K562 (cell line): ENCODE results near the gene ZNF792. TPM values are rescaled to one million over a fixed set of nuclear protein-coding genes. Genes with fewer than 3 reads are reported as not detected.

ENCODE experiments used
- CBFB ChIP-seq: sonication (generic); formaldehyde crosslinking; IDR thresholded peaks from 2 replicates; pipeline ENCODE4 v1.4.0; 2020; ENCODE audit warnings: mild to moderate bottlenecking, missing genetic modification reagents
- HEY1 ChIP-seq: fragments of 250-450 bp; sonication (Bioruptor Pico); IDR thresholded peaks from 2 replicates; pipeline ENCODE4 v1.5.0; 2020; ENCODE audit warnings: mild to moderate bottlenecking, moderate library complexity, borderline replicate concordance
- SLC30A9 ChIP-seq: fragments of 250-450 bp; sonication (Bioruptor Pico); IDR thresholded peaks from 2 replicates; pipeline ENCODE4 v1.8.0; 2022; ENCODE audit warnings: mild to moderate bottlenecking, moderate library complexity
- SRSF9 ChIP-seq: fragments of 200-400 bp; formaldehyde crosslinking; IDR thresholded peaks from 2 replicates; pipeline ENCODE4 v1.6.1; 2017; ENCODE audit warnings: low read depth, low read length, borderline replicate concordance
- TAF1 ChIP-seq: IDR thresholded peaks from 2 replicates; pipeline ENCODE4 v1.6.1; 2011; ENCODE audit warnings: mild to moderate bottlenecking, low read length, moderate library complexity; ENCODE audit not compliant: insufficient read depth, control insufficient read depth, severe bottlenecking; ENCODE audit errors: extremely low read depth
- WHSC1 ChIP-seq: IDR thresholded peaks from one replicate; pipeline ENCODE4 v1.6.1; 2012; ENCODE audit warnings: low read length, control low read depth, inconsistent platforms
- ZBTB40 ChIP-seq, 2 experiments: fragments of 450-650 bp in 1 of 2; sonication (generic) in 1 of 2; formaldehyde crosslinking in 1 of 2; IDR thresholded peaks; 2 replicates each; pipeline versions ENCODE4 v1.7.1 to v1.9.0; 2016 to 2022; ENCODE audit warnings: inconsistent platforms in 1 of 2, mild to moderate bottlenecking in 1 of 2, missing genetic modification reagents in 1 of 2
- ZFPM2 ChIP-seq: fragments of 250-450 bp; sonication (Bioruptor Pico); IDR thresholded peaks from 2 replicates; pipeline ENCODE4 v1.5.1; 2022; ENCODE audit warnings: mild to moderate bottlenecking
- ZNF184 ChIP-seq: sonication (generic); formaldehyde crosslinking; IDR thresholded peaks from 2 replicates; pipeline ENCODE4 v1.5.0; 2020; ENCODE audit warnings: missing genetic modification reagents
- ZNF212 ChIP-seq: fragments of 450-650 bp; formaldehyde crosslinking; IDR thresholded peaks from 2 replicates; pipeline ENCODE4 v1.4.0; 2020; ENCODE audit warnings: mild to moderate bottlenecking
- ZNF586 ChIP-seq: fragments of 450-650 bp; formaldehyde crosslinking; conservative IDR thresholded peaks from 2 replicates; pipeline ENCODE4 v1.4.0; 2020; ENCODE audit warnings: mild to moderate bottlenecking, moderate library complexity
- polyA plus RNA-seq, 8 experiments: library from polyadenylated mRNA; depleted of rRNA in 4 of 8; stranded (reverse) in 5 of 8; unstranded in 3 of 8; fragments of >200 nt; fragmentation: Nextera tagmentation in 2 of 8; fragmentation: Illumina TruSeq in 1 of 8; extraction: Ambion mirVana in 2 of 8; extraction: Trizol in 1 of 8; gene quantifications; 2 replicates each; pipeline versions ENCODE4 v1.2.1 to v1.2.3, GENCODE V29; 2011 to 2014; ENCODE audit warnings: inconsistent platforms in 1 of 8, missing spikeins in 1 of 8
- total RNA-seq, 7 experiments: library from RNA; depleted of rRNA in 6 of 7; stranded (reverse); fragments of >200 nt in 6 of 7; fragmentation: Illumina TruSeq in 2 of 7; extraction: Trizol in 2 of 7; gene quantifications; 2 replicates each; pipeline versions ENCODE4 v1.2.1 to v1.2.3, GENCODE V29; 2011 to 2021; ENCODE audit warnings: low replicate concordance in 1 of 7
- TF ChIP-seq, protein P1 (sequence below): IDR thresholded peaks from 2 replicates; pipeline ENCODE4 v1.6.1; 2011; ENCODE audit warnings: borderline replicate concordance, low read depth, mild to moderate bottlenecking, moderate library complexity, low read length; ENCODE audit not compliant: insufficient read depth, poor library complexity, severe bottlenecking
- TF ChIP-seq, protein P2 (sequence below): fragments of 200-400 bp; formaldehyde crosslinking; IDR thresholded peaks from 2 replicates; pipeline ENCODE4 v1.6.1; 2017; ENCODE audit warnings: mild to moderate bottlenecking, low read depth, low read length, moderate library complexity

The ZNF792 gene
- total and polyA plus RNA-seq, 9 of the 15 experiments (the other 6 are each of a cell fraction or from before 2014, with no cell fraction given), result 3.3 to 16.5 (median 10.4) TPM

- TF ChIP-seq ZBTB40 (IDR thresholded peaks at IDR 0.05) (peak; percentile 80), ZBTB40 (CRISPR knock-in tag; IDR thresholded peaks at IDR 0.05) (no peak), SLC30A9 (CRISPR knock-in tag) (no peak), TAF1 (peak; percentile 82), HEY1 (no peak), WHSC1 (no peak), ZNF184 (CRISPR knock-in tag) (no peak), ZFPM2 (no peak), SRSF9 (no peak), ZNF212 (CRISPR knock-in tag) (no peak), CBFB (no peak), ZNF586 (CRISPR knock-in tag) (no peak)
- TF ChIP-seq, protein P1, sequence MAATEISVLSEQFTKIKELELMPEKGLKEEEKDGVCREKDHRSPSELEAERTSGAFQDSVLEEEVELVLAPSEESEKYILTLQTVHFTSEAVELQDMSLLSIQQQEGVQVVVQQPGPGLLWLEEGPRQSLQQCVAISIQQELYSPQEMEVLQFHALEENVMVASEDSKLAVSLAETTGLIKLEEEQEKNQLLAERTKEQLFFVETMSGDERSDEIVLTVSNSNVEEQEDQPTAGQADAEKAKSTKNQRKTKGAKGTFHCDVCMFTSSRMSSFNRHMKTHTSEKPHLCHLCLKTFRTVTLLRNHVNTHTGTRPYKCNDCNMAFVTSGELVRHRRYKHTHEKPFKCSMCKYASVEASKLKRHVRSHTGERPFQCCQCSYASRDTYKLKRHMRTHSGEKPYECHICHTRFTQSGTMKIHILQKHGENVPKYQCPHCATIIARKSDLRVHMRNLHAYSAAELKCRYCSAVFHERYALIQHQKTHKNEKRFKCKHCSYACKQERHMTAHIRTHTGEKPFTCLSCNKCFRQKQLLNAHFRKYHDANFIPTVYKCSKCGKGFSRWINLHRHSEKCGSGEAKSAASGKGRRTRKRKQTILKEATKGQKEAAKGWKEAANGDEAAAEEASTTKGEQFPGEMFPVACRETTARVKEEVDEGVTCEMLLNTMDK, result no peak
- TF ChIP-seq, protein P2, sequence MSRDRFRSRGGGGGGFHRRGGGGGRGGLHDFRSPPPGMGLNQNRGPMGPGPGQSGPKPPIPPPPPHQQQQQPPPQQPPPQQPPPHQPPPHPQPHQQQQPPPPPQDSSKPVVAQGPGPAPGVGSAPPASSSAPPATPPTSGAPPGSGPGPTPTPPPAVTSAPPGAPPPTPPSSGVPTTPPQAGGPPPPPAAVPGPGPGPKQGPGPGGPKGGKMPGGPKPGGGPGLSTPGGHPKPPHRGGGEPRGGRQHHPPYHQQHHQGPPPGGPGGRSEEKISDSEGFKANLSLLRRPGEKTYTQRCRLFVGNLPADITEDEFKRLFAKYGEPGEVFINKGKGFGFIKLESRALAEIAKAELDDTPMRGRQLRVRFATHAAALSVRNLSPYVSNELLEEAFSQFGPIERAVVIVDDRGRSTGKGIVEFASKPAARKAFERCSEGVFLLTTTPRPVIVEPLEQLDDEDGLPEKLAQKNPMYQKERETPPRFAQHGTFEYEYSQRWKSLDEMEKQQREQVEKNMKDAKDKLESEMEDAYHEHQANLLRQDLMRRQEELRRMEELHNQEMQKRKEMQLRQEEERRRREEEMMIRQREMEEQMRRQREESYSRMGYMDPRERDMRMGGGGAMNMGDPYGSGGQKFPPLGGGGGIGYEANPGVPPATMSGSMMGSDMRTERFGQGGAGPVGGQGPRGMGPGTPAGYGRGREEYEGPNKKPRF, result no peak
Observed at GRCh38 chr19:34999498-35000337, 35.7 kb upstream of the ZNF792 start, which contains the start of gene GRAMD1A (continued).
